Measurements from ENCODE around the gene CTIF.

Gene CTIF

GRCh38 chr18:48533340-48534070 is 5.3 kb upstream of the CTIF start:
- no peak for DNase-seq

- DNase-seq: no peak
These were observed 4.5 kb upstream of the CTIF start for GRCh38 chr18:48534364-48534763.

DNA sequence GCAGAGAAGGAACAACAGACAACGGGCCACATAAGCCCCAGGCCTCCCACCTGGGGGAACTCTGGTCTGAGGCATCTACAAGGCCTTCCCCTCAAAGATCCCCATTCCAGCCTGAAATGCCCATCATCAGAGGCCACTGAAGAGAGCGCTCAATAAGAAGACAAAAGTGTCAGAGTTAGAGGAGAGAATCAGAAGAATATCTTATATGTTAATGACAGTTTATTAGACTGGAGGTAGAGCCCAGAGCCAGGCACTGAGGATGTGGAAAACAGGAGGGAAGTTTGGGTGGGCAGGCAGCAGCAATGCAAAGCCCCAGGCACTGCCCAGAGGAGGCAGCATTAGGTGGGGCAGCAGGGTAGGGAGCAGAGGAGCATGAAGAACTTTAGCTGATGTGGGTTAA is 2.9 kb upstream of the CTIF start:
- DNase-seq: no peak

- no peak for DNase-seq
These were observed 2.3 kb upstream of the CTIF start for GRCh38 chr18:48536516-48536915.

- peak in 1 of 2 experiments; percentile 9 for DNase-seq
These were observed 797 bp downstream of the CTIF start for GRCh38 chr18:48539406-48540250.

GRCh38 chr18:48540251-48541025 is 1.6 kb downstream of the CTIF start:
- DNase-seq: peak in 1 of 2 experiments; percentile 61

DNA sequence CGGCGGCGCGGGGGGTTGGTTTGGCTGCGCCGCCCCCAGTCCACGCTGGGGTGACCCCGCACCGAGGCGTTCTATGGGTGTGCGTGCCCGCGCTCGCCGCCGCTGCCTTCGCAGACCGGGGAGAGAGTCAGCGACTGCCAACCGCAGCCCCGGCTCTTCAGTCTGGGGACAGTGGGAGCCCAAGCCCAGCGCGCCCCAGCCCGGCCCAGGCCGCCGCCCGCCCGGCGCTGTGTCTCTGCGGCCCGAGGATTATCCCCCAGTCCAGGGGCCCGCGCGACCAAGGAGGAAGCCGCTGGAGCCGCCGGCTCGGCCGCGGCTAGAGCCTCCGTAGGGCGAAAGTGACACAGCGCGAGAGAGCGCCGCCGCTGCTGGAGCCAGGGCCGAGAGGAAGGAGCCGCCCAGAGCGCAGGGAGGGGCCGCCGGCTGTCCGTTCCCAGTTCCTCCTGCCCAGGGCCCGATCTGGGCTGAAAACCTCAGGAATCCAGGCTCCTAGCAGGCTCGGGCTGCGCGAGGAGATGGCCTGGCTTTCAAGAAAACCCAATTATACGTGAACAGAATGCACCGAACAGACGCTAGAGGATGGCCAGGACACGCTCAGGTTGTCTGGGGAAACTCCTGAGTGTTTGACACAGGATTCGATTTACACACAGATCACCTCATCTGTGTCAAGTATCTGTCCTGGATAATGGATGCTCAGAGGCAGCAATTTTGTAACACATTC is 2.4 kb downstream of the CTIF start:
- DNase-seq: peak in 1 of 2 experiments; percentile 37

DNA sequence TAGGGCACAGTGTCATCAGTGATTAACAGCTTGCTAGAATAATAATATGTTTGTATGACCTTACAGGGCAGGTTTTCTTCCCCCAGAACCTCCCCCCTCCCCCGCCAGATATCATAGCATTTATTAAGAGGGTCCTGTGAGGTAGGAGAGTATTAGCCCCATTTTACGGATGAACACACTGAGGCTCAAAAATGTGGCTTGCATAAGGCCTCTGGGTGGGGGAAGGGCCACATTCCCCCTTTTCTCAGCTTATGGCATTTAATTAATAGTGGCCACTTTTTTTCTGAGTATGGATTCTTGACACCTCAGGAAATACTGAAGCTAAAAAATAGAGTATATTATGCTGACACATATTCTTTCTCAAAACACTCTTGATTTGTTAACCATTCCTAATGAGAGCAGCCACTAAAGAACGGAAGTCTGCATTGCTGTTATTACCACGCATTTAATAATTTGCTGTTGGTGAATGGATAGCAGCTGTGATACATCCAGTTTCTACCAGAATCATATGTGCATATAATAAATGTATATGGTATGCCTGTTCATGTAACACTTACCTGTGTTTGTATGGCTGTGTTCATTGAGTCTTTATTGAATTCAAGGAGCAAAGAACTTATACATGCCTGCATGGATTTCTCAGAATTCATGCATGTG is 3.0 kb downstream of the CTIF start:
- no peak for DNase-seq

- DNase-seq: no peak
These were observed 3.8 kb downstream of the CTIF start for GRCh38 chr18:48542513-48543181.

- no peak for DNase-seq
These were observed 4.4 kb downstream of the CTIF start for GRCh38 chr18:48543228-48543627.

- no peak for DNase-seq
These were observed 5.3 kb downstream of the CTIF start for GRCh38 chr18:48544116-48544515.

DNA sequence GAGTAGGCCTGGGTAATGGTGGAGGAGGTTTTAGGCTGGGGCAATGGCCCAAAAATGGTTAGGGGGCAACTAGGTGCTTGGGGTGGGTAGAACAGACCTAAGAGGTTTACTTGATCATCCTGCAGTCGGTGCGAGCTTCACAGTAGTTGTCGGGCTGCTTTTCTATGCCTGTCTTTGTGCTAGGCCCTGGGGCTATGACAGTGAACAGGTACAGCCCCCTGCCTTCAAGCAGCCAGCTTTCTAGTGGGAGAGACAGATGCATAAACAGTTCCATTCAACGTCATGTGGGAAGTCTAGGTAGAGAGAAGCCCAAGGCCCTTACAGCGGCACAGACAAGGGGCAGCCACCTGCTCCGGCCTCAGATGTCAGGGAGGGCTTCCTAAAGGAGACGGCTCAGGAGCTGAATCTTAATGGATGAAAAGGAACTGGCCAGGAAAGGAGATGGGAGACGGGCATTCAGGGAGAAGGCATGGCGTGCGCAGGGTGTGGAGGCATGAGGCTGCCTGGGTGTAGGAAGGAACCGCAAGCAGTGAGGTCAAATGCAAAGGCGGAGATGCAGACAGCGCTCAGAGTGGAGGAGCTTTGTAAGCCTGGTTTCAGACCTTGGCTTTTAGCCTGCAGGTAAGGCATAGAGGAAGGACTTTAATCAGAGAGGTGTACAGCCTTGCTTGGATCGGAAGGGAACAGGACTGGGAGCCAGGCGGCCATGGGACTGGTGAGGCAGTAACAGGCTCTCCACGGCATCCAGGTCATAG is 6.0 kb downstream of the CTIF start:
- DNase-seq: no peak

DNA sequence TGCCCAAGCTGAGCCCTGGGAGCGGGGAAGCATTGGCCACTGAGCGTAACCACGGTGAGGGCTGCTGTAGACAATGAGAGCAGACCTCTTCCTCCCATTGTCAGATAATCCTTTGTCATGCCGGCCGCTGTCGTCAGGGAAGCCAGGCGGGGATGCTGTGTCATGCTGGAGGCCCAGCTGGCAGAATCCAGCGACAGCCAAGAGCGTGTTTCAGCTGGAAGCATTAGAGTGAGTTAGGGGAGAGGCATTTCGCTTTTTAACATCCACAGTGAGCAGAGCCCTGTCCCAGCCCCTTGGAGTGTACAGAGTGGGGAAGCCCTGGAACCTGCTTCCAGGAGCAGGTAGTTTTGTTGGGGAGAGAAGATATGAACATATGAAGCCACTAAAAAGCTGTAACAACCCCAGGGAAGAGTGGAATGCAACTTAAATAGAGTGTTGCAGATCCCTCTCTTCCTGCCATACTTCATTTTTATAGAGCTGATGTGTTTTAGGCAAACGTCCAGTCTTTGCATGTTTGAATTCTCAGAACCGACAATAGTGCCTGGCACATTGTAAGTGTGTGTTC is 7.0 kb downstream of the CTIF start:
- no peak for DNase-seq

- DNase-seq: no peak
These were observed 7.6 kb downstream of the CTIF start for GRCh38 chr18:48546396-48546795.

- no peak for DNase-seq
These were observed 8.7 kb downstream of the CTIF start for GRCh38 chr18:48547531-48547981.

GRCh38 chr18:48548011-48548771 is 9.4 kb downstream of the CTIF start:
- peak in 1 of 2 experiments; percentile 43 for DNase-seq

GRCh38 chr18:48548921-48549320 is 10.1 kb downstream of the CTIF start:
- DNase-seq: no peak

DNA sequence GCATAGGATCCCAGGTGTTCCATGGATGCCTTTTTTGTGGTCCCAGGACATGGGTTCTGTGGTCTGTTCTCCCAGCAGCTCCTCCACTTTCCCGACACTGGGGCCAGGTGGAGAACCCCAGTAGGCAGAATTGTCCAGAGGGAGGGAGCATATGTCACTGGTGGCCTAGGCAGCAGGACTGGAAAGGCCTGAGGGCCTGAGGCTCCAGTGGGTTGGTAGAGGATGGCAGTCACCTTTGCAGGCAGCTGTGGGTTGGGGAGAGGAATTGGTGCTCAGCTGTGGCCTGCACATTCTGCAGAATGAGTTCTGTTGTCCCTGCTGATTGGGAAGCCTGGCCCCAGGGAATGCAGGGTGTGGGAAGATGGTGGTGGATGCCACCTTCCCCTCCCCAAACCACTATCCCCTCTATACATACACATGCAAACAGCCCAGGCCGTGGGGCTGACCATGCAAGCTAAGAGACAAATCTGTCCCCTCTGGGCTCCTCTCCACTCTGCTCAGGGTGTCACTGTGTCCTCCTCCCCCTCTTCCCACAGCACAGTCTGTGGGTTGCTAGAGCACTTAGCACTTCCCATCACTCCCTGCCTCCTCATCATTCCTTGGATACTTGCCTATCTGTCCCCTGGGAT is 11.4 kb downstream of the CTIF start:
- no peak for DNase-seq

DNA sequence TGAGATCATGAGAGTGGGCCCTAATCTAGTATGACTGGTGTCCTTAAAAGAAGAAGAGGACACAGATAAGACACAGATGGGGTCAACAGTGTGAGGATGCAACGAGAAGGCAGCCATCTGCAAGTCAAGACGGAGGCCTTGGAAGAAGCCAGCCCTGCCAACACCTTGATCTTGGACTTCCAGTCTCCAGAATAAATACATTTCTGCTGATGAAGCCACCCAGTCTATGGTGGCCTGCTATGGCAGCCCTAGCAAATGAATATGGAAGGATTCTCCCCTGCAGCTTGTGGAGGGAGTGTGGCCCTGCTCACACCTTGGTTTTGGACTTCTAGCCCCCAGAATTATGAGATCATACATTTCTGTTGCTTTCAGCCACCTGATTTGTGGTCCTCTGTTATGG is 12.3 kb downstream of the CTIF start:
- DNase-seq: no peak

All from SW 1271 (cell line).